ENCODE results near the gene POU4F1.
"Not testable (repeated sequence)": the region's sequence is repeated elsewhere in the genome, so short reads cannot be mapped to it uniquely, and the experiment has no call there.

The POU4F1 gene, protein sequence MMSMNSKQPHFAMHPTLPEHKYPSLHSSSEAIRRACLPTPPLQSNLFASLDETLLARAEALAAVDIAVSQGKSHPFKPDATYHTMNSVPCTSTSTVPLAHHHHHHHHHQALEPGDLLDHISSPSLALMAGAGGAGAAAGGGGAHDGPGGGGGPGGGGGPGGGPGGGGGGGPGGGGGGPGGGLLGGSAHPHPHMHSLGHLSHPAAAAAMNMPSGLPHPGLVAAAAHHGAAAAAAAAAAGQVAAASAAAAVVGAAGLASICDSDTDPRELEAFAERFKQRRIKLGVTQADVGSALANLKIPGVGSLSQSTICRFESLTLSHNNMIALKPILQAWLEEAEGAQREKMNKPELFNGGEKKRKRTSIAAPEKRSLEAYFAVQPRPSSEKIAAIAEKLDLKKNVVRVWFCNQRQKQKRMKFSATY

DNA sequence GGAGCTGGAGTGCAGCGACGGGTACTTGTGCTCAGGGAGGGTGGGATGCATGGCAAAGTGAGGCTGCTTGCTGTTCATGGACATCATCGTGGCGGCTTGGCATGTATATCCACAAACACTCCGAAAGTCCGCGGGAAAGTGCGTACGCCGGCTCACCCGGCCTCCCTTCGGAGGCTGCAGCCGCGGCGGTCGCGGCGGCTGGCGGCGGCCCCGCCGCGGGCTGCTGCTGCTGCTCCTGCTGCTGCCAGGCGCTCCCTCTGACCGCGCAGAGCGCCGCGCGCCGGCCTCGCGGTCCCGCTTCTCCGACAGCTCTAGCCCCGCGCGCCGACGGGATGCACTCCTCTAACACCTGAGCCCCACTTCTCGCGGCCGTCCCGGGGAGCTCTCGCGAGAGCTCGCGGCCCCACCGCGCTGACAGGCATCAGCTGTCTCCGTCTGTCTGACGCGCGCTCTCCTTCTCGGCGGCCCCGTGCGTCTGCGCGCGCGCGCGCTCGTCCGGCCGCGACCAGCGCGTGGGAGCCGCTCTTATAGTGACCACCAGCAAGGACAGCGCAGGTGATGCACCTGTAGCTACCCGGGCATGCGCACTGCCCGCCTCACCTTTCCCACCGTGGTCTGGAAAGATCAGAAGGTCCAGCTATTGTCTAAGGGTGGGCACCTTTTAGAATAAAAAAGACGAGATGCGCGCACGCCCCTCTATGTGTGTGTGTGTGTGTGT lies at the start of gene POU4F1:
Gene POU4F1, minus strand, starts transcription at position 313 of the 718 bp plus-strand sequence. Its CDS starts 226 bp downstream, at position 87.
- DNase-seq = peak; percentile 69

DNA sequence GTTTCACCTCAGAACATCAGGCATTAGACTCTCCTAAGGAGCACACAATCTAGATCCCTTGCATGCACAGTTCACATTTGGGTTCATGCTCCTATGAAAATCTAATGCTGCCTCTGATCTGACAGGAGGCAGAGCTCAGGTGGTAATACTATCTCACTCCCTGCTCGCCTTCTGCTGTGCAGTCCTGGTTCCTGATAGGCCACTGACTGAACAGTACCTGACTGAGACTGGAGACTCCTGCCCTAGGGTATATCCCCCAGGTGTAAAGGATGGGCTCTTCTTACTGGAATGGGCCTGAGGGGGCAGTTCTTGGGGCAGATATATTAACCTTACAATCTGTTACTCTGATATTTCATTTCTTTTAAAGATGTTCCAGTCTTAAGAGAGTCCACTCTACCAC lies 49.3 kb upstream of the POU4F1 start:
- DNase-seq = no peak

DNA sequence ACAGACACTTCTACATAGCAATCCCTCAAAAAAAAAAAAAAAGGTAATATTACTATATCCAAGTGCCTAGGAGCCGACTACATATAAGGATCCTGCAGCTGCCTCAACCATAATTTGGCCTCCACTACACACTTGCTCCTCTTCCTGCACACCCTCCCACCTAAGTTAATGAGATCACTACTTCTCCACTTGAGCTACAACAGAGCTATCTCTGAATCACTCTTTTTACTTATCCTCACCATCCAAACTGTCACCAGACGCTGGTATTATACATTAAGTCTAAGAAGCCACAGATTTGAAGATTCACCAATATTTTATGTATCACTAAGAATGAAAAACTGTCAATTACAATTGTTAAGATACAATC lies 47.3 kb upstream of the POU4F1 start:
- DNase-seq = no peak

DNA sequence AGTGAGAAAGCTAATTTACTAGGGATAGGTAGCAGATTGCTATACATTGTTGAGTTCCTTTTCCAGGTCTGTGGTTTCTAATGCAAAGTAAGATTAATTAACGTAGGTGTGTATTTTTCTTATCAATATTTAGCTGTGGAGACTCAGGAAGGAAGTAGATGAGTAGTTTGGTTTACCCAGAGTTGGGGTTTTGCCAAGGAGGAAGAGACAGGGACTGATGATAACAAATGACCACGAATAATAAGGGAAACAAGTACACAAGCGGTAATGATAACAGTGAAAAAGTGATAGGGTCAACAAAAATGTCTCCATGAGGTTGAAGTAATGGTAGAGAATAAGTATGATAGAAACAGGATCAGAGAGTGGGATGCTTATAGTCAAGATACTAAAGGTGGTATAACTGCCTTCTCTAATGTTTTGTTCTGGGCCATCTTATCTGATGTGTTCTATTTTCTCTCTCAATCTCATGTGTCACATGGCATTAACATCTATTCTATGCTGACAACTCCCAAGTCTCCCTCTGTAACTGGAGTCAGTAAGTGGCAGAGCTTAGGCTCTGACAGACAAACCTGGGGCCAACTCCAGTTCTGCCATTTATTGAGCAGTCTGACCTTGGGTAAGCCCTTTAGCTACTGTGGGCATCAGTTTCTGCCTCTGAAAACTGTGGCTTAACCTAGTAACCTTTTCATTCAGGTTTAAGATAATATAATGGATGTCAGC lies 46.8 kb upstream of the POU4F1 start:
- no peak for DNase-seq

DNA sequence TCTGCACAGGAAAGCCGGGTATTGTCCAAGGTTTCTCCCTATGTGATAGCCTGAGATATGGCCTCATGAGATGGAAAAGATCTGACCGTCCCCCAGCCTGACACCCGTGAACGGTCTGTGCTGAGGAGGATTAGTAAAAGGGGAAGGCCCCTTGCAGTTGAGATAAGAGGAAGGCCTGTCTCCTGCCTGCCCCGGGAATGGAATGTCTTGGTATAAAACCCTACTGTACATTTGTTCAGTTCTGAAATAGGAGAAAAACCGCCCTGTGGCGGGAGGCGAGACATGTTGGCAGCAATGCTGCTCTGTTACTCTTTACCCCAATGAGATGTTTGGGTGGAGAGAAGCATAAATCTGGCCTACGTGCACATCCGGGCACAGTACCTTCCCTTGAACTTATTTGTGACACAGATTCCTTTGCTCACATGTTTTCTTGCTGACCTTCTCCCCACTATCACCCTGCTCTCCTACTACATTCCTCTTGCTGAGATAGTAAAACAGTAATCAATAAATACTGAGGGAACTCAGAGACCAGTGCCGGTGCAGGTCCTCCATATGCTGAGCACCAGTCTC lies 43.8 kb upstream of the POU4F1 start:
- DNase-seq = not testable (repeated sequence)

DNA sequence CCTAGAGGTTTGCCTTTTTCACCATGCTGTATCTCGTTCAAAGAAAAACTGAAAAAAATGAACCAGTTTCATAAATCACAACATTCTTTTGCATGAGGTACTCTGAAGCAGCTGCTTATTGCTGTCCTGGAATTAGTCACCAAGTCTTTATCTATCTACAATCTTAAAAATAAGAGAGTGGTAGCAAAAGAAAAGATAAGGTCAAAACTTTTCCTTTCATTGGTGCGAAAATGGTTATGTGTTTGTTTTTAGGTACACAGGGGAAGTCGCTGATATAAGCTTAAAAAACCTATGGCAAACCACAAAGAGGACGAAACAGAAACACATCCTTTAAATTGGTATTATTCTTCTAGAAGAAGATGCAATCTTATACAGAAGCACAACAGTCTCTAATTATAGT lies 34.9 kb upstream of the POU4F1 start:
- DNase-seq = no peak

DNA sequence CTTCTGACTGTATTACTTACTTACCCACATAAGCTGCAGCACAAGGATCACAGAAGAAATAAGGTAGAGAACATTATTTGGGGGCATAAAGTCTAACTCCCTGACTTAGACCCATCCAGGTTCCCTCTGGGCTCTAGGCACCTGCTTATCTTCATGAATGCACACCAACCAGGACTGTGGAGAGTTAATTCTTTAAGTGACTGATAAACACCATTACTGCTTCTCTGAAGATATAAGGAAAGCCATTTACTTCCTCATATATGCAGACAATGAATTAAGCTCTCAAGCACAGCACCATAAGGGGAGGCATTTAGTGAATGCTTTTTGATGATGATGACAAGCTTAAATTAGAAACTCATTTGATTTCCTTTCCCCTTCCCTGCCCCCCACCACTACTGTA lies 33.1 kb upstream of the POU4F1 start:
- DNase-seq = no peak

DNA sequence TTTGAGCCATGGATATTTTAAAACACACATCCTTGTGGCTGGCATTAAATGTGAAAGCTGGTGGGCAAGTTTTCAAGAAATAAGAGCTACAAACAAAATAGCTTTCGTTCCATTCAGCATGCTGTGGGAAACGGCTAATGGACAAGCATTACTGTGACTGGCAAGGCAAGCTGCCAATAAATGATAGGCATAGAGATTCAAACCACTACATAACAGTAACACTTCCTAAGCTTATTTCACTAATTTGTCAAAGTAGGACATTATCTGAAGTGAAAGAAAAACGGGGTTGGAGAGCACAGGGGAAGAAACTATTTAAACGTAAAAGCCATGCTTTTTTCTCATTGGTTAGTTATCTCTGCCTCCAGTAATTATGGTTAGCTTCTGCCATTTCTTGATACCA lies 29.6 kb upstream of the POU4F1 start:
- DNase-seq = no peak

DNA sequence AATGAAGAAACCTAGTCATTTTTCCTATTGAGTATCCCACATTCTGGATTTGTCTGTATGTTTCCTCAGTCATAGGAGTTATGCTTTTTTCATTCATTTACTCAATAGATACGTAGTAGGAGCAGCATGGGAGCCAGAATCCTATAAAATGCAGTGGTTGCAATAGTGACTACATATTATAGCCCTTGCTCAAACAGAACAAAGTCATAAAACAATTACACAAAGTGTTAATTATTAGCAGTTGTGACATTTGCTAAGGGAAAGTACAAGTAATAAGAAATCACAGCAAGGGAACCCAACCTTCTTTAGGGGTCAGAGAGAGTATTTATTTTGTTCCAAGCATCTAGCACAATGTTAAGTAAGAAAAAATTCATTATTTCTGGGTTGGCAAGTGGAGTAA lies 27.7 kb upstream of the POU4F1 start:
- DNase-seq = no peak

DNA sequence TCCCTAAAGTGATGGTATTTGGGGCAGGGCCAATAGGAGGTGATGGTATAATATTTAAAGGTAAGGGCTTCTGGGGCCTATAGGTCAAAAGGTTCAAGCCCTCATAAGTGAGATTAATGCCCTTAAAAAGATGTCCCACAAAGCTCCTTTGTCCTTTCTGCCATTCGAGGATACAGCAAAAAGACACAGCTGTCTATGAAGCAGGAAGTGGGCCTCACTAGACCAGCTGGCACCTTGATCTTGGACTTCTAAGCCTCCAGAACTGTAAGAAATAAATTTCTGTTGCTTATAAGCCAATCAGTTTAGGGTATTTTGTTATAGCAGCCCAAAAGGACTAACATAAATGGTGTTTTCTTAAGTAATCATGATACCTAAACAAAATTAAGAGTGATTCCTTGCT lies 27.2 kb upstream of the POU4F1 start:
- DNase-seq = no peak

DNA sequence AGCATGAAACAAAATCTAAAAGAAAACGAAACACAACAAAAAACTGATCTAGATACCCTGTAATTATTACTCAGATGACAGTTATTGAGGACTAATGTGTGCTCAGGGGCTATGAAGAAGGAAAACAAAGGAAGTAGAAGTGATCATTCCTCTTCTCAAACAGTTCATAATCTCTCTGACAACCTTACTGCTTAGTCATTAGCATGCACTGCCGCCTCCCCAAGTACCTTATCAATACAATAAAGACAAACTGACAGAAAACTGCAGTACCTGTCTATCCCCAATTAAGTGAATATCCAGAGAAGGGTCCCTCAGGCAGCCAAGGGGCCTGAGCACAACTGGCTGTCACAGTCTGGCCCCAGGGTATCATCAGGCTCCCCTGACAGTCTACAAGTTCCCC lies 22.0 kb upstream of the POU4F1 start:
- no peak for DNase-seq

DNA sequence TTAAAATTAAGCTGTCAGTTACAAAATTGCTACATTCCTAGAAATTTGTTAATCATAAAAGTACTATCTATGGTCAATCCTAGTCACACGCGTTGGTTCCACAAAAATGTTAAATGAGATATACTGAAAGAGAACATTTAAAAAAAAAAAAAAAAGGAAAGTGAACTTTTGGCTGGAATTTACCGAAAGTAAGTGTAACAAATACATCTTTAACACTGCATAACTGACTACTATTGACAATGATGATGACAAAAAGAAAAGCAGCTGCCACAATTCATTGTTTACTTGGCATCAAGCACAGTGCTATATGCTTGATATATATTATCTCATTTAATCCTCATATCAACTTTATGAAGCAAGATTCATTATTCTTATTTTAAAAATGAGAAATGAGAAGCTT lies 19.8 kb upstream of the POU4F1 start:
- no peak for DNase-seq

DNA sequence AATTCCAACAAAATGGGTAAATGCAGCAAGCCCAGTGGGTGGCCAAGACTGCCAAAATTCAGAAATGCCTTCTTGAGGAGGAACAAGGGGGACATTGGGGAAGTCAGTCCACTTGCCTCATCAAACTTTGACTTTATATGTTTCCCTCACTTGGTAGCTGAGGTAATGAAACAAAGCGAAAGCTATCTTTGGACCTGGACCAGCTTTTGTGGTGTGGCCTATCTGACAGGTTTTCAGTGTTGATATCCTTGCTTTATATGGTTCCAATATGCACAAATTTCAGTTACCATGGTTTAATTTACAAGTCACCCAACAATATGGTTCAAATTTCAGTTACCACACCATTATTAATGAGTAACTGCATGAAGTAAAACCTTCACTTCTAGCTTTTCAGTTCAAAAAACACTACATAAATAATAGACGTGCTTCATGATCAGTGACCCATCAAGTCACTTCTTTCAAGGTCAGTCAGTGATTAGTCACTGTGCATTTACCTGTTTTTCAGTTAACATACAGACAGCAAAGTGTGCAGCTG lies 17.7 kb upstream of the POU4F1 start:
- DNase-seq = no peak

DNA sequence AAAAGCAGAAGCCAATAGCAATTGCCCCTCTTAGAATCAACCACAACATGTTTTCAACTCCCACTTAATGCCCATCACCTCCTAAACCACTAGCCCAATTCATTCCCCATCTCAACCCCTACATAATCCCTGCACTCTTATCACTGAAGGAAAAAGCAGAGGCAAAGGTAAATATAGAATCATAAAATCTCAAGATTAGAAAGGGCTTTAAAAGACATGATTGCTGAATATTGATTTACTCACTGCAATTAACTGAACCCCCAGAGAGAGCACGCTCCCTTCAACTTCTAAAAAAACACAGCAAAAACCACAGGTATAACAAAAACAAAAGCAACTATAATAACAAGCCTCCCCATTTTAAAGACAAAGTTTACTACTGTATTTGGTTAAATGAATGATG lies 15.1 kb upstream of the POU4F1 start:
- DNase-seq = no peak

DNA sequence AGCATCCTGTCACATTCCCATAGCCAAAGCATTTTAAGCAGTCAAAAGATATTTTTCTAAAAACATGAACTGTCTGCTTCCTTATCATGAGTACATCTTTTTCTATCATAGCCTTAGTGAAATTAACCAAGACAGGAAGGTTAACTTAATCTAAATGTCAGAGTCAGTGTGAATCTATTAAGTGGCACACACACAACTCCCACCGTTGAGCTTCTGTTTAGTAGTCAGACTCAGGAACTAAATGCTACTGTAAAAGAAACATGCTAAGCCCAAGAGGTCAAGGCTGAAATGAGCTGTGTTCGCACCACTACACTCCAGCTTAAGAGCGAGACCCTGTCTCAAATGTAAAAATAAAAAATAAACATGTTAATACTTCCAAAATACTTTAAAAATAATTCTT lies 7.7 kb upstream of the POU4F1 start:
- no peak for DNase-seq

DNA sequence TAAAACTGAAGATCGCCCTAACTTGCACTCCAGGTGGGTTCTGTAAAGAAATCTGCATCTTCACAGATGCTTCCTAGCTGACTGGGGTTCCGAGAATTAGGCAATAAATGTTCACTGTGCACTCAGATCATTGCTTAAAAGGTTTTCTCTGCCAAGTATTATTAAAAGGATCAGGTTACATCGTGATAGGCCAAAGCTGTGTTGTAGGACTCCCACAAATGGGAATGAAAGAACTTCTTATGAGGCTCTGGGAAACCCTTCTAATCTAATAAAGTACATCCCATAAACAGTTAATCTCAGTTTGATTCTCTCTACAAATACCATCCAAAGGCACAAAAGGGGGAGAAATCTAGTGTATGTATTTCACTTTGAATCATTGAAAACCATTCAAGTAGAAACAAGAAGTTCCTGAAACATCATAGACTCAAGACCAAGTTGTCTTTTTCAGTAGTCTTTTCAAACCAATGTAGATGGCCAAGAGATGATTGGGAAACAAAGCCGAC lies 7.1 kb upstream of the POU4F1 start:
- no peak for DNase-seq

DNA sequence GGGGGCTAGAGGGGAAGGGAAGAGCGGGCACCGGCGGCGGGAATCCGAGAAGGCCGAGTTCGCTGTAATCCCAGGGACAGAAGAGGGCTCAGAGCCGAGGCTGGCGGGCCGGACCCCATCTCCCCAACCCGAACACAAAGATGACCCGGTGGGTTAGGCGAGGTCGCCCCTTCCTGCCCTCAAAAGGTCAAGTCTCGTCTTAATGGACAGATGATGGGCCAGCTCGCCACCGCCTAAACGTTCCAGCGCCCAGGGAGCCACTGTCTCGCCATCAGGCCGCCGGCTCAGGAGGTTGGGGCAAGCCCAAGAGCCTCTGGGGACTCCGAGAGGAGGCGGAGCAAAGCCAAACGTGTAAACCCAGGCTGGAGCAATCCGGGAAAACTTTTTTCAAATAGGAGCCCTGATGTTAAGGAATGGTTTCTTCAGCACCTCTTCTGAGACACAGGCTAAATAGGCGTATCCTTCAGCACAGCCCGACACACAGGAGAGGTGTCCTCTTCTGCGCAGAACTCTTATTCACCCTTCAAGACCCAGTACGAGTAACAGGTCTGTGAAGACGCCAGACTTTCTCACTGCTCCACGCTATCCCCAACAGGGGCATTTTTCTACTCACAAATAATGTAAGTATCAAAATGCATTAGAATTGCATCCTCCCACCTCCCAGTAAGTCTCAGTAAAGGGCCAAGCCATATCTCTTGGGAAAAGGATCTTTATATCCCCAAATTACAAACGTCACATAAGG lies 6.3 kb upstream of the POU4F1 start:
- DNase-seq = no peak

DNA sequence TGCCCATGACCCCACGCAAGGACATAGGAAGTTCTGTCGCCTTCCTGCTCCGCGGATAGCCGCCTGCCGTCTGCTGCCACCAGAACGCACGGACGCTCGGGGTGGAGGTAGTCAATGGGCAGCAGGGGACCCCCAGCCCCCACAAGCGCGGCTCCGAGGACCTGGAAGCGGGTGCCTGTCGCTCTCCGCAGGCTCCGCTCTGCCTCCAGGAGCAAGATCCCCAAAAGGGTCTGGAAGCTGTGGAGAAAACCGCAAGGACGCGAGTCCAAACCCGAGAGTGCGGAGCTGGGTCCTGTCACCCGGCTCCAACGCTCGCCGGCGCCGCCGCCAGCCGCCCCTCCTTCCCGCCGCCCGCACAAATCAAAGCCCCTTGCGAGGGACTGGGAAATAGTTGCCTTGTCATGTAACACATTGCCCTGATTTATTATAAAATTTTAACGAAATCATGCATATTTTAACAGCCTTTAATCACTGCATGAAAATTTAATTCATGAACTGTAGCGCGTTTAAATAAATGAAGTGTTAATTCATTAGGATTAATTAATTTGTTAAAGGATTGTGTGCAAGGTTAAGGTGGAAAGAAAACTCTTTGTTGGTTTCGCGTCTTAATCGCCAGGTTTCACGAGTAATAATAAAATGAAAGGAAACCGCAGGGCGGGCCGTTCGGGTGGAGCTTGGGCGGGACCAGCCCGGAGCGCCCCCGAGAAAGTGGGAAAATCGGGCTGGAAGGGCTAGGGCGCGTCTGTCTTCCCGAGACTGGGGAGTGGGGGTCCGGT lies 5.5 kb upstream of the POU4F1 start:
- DNase-seq = no peak

DNA sequence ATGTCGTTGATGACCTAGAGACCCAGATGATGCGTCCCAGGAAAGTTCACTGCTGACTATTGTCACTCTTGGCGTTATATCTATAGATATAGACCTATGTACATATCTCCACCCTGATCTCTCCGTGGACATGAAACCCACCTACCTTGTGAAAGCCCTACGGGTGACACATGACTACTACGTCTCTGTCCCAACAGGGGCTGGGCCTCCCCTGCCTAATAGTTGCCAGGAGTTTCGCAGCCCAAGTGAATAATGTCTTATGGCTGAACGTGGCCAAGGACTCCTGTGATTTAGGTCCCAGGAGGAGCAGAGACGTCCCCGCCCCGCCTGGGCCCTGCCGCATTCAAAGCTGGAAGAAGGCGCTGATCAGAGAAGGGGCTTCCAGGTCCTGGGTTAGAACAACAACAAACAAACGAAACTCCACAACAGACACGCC lies 4.9 kb upstream of the POU4F1 start:
- DNase-seq = no peak

DNA sequence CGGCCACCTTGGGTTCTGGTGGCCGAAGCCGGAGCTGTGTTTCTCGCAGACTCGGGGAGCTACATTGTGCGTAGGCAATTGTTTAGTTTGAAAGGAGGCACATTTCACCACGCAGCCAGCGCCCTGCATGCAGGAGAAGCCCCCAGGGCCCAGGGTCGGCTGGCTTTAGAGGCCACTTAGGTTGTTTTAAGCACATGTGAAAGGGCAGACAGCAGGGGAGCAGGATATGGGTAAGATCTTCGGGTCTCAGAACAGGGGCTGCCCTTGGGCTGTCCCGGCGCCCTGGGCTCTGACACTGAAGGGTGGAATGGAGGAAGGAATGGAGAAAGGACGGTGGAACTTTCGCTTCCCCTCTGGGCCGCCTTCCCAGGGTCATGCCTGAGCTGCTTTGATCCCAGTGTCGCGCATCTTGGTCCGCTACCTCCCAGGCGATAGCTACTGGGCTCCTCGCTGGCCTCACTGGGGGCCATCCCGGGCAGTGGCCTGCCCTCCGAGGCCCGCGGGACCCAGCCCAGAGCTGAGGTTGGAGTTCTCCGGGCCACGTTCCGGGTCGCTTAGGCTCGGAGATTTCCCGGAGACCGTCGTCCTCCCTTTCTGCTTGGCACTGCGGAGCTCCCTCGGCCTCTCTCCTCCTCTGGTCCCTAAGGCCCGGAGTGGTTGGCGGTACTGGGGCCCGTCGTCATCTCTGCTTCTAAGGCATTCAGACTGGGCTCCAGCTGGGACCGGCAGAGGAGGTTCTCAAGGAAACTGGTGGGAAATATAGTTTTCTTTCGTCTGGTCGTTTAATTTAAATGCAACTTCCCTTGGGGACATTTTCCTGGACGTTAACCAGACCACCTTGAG lies 4.3 kb upstream of the POU4F1 start:
- DNase-seq = no peak

Measured in GDM1 (cell line).